Fibroblast of lung (primary cell): ENCODE results near the gene TPR.

Experiments
- CTCF ChIP-seq, 2 donors: IDR thresholded peaks in 1 of 2; conservative IDR thresholded peaks in 1 of 2; 1 replicate in 1 of 2; 2 replicates in 1 of 2; pipeline ENCODE4 v1.5.1; 2011 to 2012; ENCODE audit warnings: low read length in 2 of 2, control low read depth in 1 of 2, inconsistent platforms in 1 of 2, low read depth in 1 of 2, mild to moderate bottlenecking in 1 of 2
- EZH2 ChIP-seq: IDR thresholded peaks from 2 replicates; pipeline ENCODE4 v1.5.1; 2012; ENCODE audit warnings: low read length, control low read depth, mild to moderate bottlenecking; ENCODE audit errors: missing control alignments

GRCh38 chr1:186421446-186421845 lies 46.4 kb upstream of the TPR start:
- no peak for TF ChIP-seq CTCF (conservative IDR thresholded peaks at IDR 0.05 in 1 of 2, IDR thresholded peaks at IDR 0.05 in 1 of 2; ENCODE audit: low read depth in 1 of 2, low read length in 2 of 2)
- no peak for TF ChIP-seq EZH2
